GDM1 (cell line): ENCODE results near the gene SLC4A3.
A peak's percentile ranks its signal among the peaks of the same experiment; 100 is the strongest.

Experiments
- DNase-seq: peaks from one replicate; lab custom pipeline; 2025; lab: John Stamatoyannopoulos, UW

The SLC4A3 gene, protein sequence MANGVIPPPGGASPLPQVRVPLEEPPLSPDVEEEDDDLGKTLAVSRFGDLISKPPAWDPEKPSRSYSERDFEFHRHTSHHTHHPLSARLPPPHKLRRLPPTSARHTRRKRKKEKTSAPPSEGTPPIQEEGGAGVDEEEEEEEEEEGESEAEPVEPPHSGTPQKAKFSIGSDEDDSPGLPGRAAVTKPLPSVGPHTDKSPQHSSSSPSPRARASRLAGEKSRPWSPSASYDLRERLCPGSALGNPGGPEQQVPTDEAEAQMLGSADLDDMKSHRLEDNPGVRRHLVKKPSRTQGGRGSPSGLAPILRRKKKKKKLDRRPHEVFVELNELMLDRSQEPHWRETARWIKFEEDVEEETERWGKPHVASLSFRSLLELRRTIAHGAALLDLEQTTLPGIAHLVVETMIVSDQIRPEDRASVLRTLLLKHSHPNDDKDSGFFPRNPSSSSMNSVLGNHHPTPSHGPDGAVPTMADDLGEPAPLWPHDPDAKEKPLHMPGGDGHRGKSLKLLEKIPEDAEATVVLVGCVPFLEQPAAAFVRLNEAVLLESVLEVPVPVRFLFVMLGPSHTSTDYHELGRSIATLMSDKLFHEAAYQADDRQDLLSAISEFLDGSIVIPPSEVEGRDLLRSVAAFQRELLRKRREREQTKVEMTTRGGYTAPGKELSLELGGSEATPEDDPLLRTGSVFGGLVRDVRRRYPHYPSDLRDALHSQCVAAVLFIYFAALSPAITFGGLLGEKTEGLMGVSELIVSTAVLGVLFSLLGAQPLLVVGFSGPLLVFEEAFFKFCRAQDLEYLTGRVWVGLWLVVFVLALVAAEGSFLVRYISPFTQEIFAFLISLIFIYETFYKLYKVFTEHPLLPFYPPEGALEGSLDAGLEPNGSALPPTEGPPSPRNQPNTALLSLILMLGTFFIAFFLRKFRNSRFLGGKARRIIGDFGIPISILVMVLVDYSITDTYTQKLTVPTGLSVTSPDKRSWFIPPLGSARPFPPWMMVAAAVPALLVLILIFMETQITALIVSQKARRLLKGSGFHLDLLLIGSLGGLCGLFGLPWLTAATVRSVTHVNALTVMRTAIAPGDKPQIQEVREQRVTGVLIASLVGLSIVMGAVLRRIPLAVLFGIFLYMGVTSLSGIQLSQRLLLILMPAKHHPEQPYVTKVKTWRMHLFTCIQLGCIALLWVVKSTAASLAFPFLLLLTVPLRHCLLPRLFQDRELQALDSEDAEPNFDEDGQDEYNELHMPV

DNA sequence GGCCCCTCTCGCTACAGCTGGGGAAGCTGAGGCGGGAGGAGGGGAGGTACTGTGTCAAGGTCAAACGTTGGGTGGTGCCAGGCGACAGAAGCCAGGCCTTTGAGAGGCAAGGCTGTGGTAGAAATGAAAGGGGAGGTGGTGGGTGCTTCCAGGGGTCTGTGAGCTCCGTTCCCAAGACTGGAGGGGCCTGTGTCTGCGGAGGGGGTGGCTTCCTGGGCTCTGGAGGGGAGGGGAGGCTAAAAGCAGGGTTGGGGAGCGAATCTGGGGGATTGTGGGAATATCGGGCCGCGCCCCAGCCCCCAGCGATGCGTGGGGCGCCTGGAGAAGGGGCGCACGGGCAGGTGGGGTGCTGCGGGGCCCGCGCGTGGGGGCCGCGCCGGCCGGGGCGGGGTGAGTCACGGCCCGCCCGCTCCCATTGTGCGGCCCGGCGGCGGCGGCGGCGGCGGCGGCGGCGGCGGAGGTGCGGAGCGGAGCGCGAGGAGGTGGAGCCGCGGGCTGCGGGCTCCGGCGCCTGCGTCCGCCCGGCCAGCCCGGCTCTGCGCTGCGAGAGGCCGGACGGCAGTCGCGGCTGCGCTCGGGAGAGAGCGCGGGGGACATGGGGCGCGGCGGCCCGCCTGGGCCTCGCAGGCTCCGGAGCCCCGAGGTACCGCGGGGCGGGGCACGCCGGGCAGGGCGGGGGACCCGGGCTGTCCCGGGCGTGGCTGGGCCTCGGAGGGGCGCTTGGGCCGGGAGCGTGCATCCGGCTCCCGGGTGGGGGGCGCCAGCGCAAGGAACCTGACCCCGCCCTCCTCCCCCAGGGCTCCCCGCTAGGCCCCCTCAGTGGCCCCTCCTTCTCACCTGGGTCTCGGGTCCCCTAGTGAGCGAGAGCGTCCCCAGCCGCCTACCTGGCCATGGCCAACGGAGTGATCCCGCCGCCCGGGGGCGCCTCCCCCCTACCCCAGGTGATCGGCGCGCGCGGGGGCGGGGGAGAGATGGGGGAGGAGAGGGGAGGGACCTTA lies at the start of gene SLC4A3:
SLC4A3 (plus strand) TSS at position 528 of the 998 bp plus-strand sequence; CDS start at position 891, 363 bp downstream.
- no peak for DNase-seq

DNA sequence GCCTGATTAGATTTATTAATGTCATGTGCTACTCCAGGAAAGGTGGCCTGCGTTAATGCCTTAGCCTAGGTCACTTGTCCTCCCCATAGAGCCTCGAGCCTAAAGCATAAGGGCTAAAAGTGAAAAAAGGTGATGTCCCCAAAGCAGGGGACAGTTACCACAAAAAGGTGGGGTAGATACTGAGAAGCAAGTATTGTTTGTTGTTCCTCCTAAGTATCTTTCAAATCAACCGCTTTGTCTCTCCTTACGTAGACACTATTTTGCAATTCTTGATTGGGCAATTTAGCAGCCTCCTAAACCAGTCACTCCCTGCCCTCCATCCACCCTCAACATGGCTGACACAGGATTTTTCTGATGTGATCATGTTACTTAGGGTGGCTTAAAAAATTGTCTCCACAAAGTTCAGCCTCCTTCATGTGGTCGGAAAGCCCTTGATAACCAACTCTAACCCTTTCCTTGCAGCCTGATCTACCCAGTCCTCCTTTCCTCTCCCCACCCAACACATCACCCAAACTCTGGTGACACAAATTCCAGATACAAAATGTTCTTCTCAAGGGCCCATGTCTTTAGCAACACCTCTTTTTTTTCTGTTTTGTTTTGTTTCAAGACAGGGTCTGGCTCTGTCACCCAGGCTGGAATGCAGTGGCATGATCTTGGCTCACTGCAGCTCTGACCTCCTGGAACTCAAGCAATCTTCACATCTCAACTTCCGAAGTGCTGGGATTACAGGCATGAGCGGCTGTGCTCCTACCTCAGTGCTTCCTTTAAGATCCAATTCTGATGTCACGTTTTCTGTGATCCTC lies 48.4 kb upstream of the SLC4A3 start:
- DNase-seq, result no peak

DNA sequence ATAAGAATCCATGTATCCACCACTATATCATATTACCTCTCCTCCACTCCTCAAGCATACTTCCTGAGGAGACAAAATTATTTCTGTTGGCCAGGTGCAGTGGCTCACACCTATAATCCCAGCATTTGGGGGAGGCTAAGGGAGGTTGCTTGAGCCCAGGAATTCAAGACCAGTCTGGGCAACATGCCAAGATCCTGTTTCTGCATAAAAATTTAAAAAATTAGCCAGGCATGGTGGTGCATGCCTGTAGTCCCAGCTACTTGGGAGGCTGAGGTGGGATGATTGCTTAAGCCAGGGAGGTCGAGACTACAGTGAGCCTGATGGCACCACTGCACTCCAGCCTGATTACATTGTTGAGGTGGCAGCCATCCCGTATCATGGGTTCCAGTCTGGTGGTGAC lies 46.1 kb upstream of the SLC4A3 start:
- no peak for DNase-seq

DNA sequence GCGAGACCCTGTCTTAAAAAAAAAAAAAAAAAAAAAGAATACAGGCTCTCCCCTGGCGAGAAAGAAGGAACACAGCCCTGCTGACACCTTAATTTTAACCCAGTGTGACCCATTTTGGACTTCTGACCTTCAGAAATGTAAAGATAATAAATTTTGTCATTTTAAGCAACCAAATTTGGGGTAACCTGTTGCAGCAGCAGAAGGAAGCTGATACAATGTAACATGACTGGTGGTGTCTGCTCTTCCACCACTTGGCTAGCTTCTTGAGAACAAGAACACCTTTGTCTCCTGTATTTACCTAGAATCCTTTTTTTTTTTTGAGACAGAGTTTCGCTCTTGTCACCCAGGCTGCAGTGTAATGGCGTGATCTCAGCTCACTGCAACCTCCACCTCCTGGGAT lies 36.3 kb upstream of the SLC4A3 start:
- DNase-seq, result no peak

DNA sequence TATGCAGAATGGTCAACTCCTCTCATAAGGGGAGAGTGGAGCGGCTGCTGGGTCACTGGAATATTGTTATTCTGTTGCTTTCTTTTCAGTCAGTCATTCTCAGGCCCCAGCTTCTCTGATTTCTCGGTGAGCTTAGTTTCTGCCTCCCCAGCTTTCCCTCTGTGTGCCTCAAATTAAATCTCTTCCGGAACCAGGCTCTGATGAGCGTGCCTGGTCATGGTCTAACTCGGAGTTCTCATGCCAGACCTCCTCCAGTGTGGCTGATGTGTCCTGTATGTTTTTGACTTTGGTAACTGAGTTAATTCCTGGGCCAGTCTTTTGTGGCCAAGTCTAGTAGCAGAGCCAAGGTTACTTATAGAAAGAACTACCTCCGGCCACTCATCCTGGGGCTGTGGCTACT lies 34.7 kb upstream of the SLC4A3 start:
- DNase-seq, result no peak

DNA sequence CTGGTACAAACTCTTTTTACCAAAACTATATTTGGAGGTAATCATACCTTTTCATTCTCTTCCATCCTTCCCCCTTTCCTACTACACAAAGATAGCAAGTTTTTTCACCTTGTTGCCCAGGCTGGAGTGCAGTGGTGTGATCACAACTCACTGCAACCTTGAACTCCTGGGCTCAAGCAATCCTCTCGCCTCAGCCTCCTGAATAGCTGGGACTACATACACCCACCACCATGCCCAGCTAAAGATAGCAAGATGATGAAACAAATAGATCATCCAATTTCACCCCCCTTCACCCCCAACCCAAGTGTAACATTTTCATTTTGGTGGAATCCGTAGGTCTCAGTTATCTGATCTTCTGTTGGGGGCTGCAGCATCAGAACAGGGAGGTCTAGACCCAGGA lies 34.3 kb upstream of the SLC4A3 start:
- DNase-seq, result no peak

DNA sequence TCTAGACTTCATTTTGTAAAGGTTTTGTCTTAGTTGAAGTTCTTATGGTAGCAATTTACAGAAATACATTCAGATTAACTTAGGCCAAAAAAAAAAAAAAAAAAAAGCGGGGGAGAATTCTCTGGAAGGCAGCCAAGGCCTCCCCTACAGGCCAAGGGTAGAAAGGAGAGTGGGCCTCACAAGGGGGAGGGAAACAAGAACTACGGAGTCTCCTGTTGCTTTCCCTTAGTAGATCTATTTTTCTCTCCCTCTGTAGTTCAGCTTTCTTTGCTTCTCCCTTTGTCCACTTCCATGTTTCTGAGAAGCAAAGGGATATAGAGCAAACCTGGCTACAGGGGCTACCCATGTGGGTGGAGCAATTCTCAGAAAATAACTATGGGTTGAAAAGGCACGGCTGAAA lies 32.2 kb upstream of the SLC4A3 start:
- no peak for DNase-seq

DNA sequence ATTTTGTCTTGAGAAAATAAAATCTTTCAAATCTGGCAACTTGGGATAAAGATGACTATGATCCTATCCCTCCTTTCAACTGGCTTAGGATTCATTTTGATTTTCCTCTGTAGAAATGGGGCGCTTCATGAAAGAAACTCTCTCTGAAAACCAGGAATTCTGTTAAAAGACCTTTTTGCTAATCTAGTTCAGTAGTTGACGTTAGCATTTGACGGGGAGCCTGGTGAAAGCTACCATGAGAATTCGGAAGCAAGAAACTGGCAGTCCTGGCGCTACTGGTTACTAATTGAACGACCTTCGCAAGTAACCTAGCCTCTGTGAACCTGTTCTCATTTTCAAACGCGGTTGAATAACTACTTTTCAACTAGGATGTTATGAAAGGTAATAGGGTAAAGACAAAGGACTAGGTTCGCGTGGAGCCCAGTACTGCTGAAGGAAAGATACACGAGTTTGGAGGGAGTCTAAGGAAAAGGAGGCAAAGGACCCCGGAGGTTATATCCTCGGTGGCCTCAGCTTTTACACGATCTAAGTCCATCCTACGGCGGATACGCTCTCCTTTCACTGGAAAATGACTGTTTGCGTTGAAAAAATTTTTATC lies 30.4 kb upstream of the SLC4A3 start:
- DNase-seq, result no peak

DNA sequence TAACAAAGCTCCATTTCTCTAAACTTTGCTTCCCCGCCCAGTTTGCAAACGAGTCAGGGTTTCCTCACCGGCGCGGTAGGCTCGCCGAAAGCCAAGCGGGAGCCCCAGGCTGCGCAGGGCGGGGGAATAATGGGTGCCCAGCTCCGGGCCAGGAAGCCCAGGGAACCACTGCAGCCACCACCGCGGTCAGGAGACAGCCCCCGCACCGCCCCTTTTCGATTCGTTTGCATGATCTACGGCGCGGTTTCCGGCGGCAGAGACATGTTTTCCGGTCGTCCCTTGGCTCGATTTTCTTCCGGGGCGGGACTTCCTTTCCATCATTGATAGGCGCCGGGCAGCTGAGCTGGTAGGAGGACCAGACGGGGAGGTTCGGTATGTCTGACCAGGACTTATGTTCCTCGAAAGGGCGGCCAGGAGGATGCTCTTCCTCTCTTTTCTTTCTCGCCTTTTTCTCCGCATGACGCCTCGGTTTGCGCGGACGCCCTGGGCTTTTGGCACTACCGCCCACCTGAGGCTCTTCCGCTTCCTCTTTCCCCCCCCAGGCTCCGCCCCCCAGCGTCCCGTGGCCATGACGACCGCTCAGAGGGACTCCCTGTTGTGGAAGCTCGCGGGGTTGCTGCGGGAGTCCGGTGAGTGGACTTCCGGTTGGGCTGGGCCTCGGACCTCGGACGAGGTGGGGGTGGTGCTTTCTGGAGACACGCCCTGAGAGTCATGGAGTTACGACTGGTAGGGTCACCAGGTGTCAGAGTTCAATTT lies 29.7 kb upstream of the SLC4A3 start, which contains the start of gene STK11IP:
STK11IP (plus strand) TSS at position 306 of the 756 bp plus-strand sequence; CDS start at position 569, 263 bp downstream.
- DNase-seq, result peak; percentile 88

DNA sequence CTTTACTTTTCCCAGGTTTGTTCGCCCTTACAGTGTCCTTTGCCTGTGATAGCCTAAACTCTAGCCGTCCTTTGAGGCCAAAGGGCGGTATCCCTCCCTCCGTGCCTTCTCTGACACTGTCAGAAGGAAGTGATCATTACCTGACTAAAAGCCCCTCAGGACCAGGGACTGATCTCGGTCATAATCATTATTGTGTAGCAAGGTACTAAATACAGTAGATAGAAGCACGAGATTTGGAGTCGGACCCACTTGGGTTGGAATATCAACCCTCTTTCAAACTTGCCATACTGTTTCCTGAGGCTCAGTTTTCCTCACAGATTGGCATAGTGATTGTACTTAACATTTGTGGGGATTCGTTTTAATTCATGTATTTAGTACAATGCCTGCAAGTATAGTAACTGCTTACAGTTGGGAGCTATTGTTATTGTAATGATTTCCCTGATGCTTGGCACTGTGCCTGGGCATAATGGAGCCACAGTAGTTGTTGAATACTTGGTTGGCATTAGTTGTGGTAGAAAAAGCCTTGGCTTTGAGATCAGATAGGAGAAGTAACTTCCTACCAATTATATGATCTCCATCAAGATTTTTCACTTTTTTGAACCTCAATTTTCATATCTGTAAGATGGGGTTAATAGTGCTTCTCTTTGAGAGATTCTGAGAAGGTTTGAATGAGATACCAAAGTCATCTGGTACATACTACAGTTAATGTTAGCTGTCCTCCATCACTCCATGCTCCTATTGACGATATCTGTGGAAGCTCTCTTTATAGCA lies 28.9 kb upstream of the SLC4A3 start:
- no peak for DNase-seq

DNA sequence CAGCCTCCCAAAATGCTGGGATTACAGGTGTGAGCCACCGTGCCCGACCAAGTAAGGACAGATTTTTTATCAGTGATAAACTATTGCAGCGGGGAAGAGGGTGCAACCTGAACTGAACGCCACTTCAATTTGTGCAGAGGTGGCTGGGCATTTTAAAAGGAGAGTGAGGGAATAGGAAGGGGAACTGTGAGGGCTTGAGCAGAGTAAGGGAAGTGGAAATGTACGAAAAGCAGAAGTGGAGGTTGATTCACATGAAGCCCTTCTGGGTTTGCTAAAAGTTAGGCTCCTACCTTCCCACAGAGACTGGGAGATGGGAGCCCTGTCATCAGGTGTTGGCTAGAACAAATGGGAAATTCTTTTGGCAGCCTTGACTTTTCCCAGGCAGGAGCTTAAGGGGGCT lies 23.7 kb upstream of the SLC4A3 start:
- DNase-seq, result peak; percentile 60

DNA sequence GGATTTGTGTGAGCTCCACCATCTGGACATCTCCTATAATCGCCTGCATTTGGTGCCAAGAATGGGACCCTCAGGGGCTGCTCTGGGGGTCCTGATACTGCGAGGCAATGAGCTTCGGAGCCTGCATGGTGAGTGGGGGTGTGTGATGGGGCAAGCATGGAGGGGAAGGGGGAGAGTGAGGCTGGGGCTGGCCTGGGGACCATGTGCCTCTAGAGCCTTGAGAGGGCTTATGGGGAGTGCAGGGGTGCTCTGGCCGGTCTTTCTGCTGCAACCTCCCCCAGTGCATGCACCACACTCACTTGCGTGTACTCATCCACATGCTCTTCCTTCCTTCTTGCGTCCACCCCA lies 21.8 kb upstream of the SLC4A3 start:
- DNase-seq, result no peak

DNA sequence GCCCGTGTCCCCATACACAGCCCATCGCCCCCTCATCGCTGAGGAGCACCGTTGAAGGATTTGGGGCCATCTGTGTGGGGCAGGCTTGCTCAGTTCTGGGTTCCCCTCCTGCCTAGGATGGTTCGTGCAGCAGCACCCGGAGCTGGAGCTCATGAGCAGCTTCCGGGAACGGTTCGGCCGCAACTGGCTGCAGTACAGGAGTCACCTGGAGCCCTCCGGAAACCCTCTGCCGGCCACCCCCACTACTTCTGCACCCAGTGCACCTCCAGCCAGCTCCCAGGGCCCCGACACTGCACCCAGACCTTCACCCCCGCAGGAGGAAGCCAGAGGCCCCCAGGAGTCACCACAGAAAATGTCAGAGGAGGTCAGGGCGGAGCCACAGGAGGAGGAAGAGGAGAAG lies 19.5 kb upstream of the SLC4A3 start:
- no peak for DNase-seq

DNA sequence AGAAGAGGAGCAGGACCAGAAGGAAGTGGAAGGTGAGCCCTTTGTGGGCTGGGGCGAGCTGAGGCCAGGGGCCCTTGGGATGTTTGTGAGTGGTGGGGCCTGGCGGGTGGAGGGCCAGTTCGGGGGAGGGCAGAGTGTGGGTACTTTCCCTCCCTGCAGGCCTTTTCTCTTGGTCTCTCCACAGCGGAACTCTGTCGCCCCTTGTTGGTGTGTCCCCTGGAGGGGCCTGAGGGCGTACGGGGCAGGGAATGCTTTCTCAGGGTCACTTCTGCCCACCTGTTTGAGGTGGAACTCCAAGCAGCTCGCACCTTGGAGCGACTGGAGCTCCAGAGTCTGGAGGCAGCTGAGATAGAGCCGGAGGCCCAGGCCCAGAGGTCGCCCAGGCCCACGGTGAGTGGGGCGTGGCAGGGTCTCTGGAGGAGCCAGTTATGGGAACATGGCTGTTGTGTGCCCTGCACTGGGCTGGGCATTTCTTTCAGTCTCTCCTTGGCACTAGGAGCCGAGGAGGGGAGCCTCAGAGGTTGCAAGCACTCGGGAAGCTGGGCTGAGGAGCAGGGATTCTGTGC lies 18.9 kb upstream of the SLC4A3 start:
- DNase-seq, result no peak

DNA sequence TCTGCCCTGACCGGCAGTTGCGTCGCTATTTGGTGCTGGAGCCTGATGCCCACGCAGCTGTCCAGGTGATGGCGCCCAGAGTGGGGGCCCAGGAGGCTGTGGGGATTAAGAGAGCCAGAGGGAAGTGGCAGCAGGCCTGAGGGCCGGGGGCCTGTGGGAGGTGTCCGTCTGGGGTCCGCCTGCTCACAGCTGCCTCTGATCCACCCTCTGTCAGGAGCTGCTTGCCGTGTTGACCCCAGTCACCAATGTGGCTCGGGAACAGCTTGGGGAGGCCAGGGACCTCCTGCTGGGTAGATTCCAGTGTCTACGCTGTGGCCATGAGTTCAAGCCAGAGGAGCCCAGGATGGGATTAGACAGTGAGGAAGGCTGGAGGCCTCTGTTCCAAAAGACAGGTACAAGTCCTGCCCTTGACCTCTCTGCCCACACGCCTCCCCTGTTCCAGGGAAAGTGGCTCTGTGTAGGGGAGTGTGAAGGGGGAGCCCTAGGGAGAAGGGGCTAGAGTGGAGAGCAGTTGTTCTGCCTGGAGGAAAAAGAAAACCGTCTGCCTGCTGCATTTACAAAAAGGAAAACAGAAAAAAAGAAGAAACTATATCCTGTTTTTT lies 18.2 kb upstream of the SLC4A3 start:
- no peak for DNase-seq

DNA sequence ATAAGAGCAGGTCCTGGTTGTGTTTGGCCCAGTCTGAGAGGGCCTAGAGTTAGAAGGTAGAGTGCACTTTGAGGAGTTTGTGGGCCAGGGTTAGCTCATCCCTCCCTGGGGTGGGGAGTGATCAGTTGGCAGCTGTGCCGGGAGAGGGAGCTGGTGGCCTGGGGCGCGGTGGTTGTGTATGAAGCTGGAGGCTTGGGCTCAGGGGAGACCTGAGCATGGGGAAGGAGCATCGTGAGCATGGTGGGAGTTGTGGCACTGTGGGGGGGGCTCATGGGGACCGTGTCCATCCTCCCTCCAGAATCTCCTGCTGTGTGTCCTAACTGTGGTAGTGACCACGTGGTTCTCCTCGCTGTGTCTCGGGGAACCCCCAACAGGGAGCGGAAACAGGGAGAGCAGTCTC lies 16.1 kb upstream of the SLC4A3 start:
- no peak for DNase-seq

DNA sequence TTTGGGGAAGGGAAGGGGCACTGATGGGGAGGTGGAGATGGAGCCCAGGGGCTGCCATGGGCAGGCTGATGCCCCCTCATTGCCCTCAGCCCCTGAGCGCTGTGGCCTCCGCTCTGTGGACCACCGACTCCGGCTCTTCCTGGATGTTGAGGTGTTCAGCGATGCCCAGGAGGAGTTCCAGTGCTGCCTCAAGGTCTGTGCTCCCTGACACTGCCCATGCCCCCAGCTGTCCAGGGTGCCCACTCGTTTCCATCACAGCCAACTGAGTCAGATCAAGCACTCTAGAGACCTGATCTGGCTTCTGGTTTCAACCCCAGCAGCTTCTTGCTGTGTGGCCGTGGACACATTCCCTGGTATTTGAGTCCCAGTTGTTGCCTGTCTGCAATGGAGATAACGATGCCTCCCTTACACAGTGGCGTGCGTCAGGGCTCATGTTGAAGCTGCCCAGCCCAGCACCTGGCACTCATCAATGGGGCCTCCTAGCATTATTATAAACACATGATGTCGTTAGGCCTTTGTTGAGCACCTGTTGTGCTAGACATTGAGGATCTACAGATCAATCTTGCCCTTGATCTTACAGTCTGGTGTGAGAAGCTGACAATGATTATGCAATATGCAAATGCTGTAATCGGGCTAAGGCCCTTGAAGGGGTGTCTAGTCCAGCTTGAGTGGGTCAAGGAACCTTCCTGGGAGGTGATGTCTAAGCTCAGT lies 15.4 kb upstream of the SLC4A3 start:
- DNase-seq, result no peak
